AG10803 (cell line): ENCODE data around the gene PSMD11.
"Not testable (repeated sequence)": the region's sequence is repeated elsewhere in the genome, so short reads cannot be mapped to it uniquely, and the experiment has no call there.

Experiments used
- DNase-seq: peaks from one replicate; pipeline ENCODE4 v3.0.0; 2010; ENCODE audit warnings: low read depth
- H3K4me3 ChIP-seq: 2 replicates; pipeline ENCODE4 v1.5.1; 2011; ENCODE audit warnings: mild to moderate bottlenecking, low read length, control low read depth
- TF ChIP-seq, protein P1 (sequence below): conservative IDR thresholded peaks from 2 replicates; pipeline ENCODE4 v1.5.1; 2011; ENCODE audit warnings: mild to moderate bottlenecking, low read length, control low read depth, inconsistent platforms

PSMD11 gene

DNA sequence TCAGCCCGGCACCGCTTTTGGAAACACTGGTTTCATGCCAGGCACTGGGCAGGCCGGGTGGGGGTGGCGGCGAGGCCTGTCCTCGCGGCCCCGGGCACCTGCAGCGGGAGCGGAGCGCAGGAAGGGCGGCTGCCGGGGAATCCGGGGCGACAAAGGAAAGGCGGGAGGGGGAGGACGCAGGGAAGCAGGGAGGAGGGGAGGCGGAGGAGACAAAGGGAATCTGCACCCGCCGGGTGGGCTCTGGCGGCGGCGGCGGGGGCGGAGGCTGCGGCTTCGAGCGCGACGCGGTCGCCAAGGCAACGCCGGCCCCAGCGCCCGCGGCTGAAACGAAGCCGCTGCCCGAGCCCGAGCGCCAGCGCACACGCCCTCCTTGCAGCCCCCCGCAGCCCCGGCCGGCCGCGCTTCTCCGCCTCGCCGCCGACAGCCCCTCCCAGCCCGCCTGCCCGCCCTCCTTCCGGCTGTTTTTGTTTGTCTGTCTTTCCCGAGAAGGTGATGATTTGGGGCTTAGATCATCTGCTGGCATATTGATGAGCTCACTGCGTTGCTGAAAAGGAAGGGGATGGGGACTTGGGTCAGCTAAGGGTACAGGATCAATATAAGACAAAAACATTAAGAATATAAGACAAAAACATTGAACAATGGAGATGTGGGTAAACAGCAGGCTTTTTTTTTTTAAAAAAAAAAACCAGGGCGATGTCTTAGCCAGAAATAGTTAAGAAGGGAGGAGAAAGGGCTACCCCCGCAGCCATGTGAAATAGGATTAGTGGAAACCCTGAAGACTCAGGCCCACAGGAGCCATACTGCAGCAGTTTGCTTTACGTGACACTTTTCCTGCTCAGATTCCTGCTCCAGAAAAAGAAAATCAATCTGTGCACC lies 75.2 kb downstream of the PSMD11 start:
- TF ChIP-seq, protein P1, sequence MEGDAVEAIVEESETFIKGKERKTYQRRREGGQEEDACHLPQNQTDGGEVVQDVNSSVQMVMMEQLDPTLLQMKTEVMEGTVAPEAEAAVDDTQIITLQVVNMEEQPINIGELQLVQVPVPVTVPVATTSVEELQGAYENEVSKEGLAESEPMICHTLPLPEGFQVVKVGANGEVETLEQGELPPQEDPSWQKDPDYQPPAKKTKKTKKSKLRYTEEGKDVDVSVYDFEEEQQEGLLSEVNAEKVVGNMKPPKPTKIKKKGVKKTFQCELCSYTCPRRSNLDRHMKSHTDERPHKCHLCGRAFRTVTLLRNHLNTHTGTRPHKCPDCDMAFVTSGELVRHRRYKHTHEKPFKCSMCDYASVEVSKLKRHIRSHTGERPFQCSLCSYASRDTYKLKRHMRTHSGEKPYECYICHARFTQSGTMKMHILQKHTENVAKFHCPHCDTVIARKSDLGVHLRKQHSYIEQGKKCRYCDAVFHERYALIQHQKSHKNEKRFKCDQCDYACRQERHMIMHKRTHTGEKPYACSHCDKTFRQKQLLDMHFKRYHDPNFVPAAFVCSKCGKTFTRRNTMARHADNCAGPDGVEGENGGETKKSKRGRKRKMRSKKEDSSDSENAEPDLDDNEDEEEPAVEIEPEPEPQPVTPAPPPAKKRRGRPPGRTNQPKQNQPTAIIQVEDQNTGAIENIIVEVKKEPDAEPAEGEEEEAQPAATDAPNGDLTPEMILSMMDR = no peak
- DNase-seq = peak; percentile 54

DNA sequence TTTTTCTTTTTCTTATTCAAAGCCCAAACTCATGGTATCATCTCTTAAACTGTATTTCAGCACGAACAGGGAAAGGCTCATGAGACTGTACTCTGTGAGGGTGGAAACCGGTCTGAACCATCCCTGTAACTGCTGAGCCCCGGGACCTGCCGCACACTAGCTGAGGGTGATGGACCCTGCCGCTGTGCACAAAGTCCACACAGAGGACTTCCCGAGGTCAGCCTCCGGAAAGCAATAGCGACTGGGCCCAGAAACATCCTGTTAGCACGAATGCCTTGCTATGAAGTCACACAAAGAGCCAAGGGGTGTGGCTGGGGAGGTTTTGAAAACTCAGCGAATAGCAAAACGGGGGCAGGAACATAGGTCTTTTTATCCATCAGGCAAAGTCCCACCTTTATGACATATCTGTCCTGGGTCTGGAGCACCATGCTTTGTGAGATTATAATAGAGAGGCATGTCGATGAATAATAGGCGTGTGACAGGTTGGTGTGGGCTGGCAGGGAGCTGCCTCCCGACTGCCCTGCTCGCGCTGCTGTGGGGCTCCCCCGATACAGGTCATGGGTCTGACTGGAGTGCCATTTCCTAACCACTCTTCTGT lies 75.9 kb downstream of the PSMD11 start:
- H3K4me3 ChIP-seq = no peak overlapping the region
- peak; percentile 36 for DNase-seq

More for the DNA sequence above, 75.2 kb downstream of the PSMD11 start:
- peak overlapping the region; percentile 50 for H3K4me3 ChIP-seq

DNA sequence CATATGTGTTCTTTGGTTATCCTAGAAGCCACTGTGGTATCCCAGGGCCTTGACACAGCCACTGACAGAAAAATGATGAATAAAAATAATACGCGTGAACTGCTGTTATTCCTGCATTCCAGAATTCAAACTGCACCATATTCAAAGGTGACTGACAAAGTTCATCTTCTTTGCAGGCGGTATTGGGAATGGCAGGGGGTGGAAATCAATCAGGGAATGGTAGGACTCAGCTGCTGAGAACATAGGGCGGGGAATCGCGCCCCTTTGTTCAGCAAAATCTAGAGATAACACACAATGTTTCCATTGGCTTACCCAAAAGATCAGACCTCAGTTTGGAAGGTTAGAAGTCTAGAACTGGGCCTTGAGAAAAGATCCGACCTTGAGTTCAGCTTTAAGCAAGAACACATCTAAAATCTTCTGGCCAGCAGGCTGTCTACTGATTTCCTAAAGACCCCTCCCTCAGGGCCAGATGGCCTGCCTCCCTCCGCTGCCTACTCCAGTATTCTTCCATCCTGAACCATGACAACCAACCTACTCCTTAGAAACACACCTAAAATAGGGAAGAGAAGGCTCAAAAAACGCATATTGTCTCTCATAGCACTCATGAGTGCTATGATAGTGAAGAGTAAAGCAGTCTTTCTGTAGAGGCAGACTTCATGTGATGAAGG lies 76.6 kb downstream of the PSMD11 start:
- TF ChIP-seq, protein P1 = no peak
- DNase-seq = no peak
- H3K4me3 ChIP-seq = no peak overlapping the region

More for the DNA sequence above, 75.9 kb downstream of the PSMD11 start:
- TF ChIP-seq, protein P1 = no peak

DNA sequence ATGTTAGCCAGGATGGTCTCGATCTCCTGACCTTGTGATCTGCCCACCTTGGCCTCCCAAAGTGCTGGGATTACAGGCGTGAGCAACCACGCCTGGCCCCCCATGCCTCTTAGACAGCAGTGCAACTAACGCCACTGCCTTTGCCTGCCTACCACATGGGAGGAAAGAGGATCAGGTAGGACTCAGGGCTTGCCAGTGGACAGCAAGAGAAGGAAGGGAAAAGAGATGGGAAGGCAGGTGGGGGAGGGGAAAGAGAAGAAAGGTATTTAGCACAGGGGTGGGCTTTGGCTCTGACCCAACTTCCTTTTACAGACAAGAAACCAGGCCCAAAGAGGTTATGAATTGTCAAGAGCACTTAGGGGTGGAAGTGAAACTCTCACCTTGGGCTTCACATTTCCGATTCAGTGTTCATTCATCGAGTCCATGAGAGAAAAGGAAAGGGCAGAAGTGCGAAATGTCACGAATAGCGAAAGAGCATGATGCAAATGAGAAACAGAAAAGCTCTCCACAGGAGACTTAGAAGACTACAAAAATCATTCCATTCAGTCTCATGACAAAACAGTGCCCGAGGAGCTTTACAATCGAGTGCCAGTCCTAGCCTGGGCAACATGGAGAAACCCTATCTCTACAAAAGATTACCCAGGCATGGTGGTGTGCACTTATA lies 78.8 kb downstream of the PSMD11 start:
- DNase-seq = no peak
- H3K4me3 ChIP-seq = no peak overlapping the region
- TF ChIP-seq, protein P1 = no peak

DNA sequence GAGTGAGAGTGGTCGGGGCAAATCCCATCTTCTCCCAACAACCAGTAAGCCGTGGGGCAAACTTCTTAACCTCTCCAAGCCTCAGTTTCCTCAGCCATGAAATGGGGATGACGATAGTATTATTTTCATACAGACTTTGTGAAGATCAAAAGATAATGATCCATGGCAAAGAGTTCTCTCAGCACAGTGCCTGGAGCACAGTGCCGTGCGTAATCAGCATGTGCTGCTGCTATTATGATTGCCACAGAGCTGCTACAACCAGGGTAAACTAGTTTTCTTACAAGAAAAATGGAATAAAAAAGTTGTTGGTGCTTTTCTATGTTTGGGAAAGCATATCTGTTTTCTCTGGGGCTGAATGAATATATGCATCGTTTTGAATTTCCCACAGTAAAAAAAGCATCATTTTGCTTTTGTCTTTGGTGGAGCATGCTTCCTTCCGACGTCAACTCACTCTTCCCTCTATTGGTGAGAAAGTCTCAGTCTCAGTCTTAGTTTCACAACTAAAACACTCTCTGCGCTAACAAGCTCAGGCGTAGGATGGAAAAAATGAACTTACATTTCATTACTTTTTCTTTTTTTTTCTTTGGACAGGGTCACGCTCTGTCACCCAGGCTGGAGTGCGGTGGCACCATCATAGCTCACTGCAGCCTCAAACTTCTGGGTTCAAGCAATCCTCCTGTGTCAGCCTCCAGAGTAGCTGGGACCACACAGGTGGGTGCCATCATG lies 79.7 kb downstream of the PSMD11 start:
- H3K4me3 ChIP-seq = no peak overlapping the region
- no peak for DNase-seq
- TF ChIP-seq, protein P1 = no peak

DNA sequence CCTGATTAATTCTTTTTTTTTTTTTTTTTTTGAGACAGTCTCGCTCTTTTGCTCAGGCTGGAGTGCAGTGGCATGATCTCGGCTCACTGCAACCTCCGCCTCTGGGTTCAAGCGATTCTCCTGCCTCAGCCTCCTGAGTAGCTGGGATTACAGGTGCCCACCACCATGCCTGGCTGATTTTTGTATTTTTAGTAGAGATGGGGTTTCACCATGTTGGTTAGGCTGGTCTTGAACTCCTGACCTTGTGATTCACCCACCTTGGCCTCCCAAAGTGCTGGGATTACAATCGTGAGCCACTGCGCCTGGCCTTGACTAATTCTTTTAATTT lies 80.2 kb downstream of the PSMD11 start:
- not testable (repeated sequence) for H3K4me3 ChIP-seq, DNase-seq

DNA sequence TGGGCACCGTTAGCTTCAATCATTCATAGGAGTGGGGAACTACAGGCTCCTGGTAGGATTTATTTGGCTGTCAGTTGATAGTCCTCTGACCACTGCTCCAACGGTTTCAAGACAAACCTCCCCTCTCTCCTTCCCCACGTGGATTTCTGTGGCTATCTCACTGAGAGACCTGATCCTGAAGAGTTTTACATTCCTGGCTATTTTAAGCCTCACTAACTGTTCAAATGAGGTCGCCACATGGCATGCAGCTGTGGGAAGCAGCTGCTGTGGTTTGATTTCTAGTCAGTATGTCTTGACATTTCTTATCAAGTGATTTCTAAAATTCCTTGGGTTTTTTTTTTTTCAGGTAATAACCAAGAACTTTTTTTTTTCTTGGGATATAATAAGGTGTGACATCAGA lies 80.8 kb downstream of the PSMD11 start:
- no peak overlapping the region for H3K4me3 ChIP-seq
- TF ChIP-seq, protein P1 = no peak
- DNase-seq = peak; percentile 79
